ENCODE measurements around the gene TIMM17B. TPM values are rescaled to one million over a fixed set of nuclear protein-coding genes. Genes with fewer than 3 reads are reported as not detected.

TIMM17B gene
- total and polyA plus RNA-seq, 2 donors (not counting 1 experiment from before 2014, with no cell fraction given), result 50.0 to 63.9 TPM

DNA sequence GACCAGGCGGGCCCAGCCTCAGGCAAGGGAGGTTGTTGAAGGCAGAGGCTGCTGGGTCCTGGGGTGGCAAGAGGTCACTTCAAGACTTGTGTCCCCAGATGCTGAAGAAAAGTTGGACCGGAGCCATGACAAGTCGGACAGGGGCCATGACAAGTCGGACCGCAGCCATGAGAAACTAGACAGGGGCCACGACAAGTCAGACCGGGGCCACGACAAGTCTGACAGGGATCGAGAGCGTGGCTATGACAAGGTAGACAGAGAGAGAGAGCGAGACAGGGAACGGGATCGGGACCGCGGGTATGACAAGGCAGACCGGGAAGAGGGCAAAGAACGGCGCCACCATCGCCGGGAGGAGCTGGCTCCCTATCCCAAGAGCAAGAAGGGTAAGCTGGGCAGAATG is 4.6 kb upstream of the TIMM17B start:
- intact Hi-C loops (cut with micrococcal nuclease), result no loop called here
- TF ChIP-seq EZH2 (IDR thresholded peaks at IDR 0.05; ENCODE audit: borderline replicate concordance, insufficient read depth, low read depth, low read length, poor library complexity, severe bottlenecking), result no peak
- TF ChIP-seq, protein P1, sequence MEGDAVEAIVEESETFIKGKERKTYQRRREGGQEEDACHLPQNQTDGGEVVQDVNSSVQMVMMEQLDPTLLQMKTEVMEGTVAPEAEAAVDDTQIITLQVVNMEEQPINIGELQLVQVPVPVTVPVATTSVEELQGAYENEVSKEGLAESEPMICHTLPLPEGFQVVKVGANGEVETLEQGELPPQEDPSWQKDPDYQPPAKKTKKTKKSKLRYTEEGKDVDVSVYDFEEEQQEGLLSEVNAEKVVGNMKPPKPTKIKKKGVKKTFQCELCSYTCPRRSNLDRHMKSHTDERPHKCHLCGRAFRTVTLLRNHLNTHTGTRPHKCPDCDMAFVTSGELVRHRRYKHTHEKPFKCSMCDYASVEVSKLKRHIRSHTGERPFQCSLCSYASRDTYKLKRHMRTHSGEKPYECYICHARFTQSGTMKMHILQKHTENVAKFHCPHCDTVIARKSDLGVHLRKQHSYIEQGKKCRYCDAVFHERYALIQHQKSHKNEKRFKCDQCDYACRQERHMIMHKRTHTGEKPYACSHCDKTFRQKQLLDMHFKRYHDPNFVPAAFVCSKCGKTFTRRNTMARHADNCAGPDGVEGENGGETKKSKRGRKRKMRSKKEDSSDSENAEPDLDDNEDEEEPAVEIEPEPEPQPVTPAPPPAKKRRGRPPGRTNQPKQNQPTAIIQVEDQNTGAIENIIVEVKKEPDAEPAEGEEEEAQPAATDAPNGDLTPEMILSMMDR (IDR thresholded peaks at IDR 0.05), result no peak
- Histone ChIP-seq H3K79me2 (ENCODE audit: control insufficient read depth, insufficient read depth, low read length) (peaks cover 11% of the 10 kb centered on the region), H3K9ac (ENCODE audit: low read length) (no peak overlapping the region), H3K4me2 (replicated peaks; ENCODE audit: low read depth, low read length, poor library complexity, severe bottlenecking) (no peak overlapping the region), H3K4me1 (ENCODE audit: control insufficient read depth in 2 of 2, insufficient read depth in 2 of 2, low read length in 2 of 2) (peaks cover 7 to 14% of the 10 kb centered on the region in 2 donors), H3K36me3 (replicated peaks in 1 of 2; ENCODE audit: control extremely low read depth in 1 of 2, control insufficient read depth in 1 of 2, extremely low read depth in 1 of 2, insufficient read depth in 2 of 2, low read length in 1 of 2) (peaks cover 2 to 24% of the 10 kb centered on the region in 2 experiments), H2AFZ (ENCODE audit: insufficient read depth, low read depth, low read length, poor library complexity, severe bottlenecking) (no peak overlapping the region), H3K4me3 (ENCODE audit: control extremely low read depth in 1 of 5, extremely low read depth in 1 of 5, insufficient read depth in 1 of 5, low read depth in 2 of 5, low read length in 4 of 5) (no peak overlapping the region), H3K27ac (ENCODE audit: low read length in 2 of 2) (no peak overlapping the region), H3K27me3 (replicated peaks in 1 of 4; ENCODE audit: control extremely low read depth in 1 of 4, control insufficient read depth in 3 of 4, insufficient read depth in 4 of 4, low read length in 3 of 4) (no peaks in the 10 kb centered on the region), H4K20me1 (ENCODE audit: control insufficient read depth, insufficient read depth, low read length, poor library complexity, severe bottlenecking) (peaks cover 8% of the 10 kb centered on the region), H3K9me3 (ENCODE audit: control extremely low read depth in 1 of 3, control insufficient read depth in 2 of 3, insufficient read depth in 1 of 3, low read length in 2 of 3) (no peaks in the 10 kb centered on the region)
- Mint-ChIP-seq H3K4me3 (no peak overlapping the region), H3K9me3 (ENCODE audit: insufficient read depth) (no peaks in the 10 kb centered on the region), H3K27me3 (no peaks in the 10 kb centered on the region), H3K4me1 (peaks cover 12% of the 10 kb centered on the region), H3K27ac (peak overlapping the region; percentile 65)
- no peak for ATAC-seq (ENCODE audit: low read depth)
- DNase-seq, result no peak
- WGBS (ENCODE audit: insufficient coverage), result 98% methylated on average over 9 of the region's 20 CpGs
- POLR2A ChIA-PET, result no interaction called here
- CTCF ChIA-PET, result interaction anchor here (1.5 kb wide), 1 partner anchor 44 kb away, joined by 5 read pairs; no protein-coding TSS in a partner anchor

DNA sequence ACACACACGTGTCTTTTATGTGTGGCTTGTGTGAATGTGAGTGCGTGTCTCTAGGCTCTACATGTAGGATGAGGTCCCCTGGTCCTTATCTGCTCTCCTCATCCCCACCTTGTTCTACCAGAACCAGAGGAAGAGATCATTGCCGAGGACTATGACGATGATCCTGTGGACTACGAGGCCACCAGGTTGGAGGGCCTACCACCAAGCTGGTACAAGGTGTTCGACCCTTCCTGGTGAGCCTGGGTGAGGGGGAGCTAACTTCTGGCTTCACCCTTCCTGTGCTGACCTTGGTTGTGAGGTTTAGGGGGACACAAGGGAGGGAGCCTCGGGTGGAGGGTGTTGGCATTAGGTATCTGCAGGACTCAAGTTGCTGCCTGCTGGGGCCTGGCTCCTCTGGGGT is 3.5 kb upstream of the TIMM17B start:
- no peak overlapping the region for H3K4me2 ChIP-seq (replicated peaks; ENCODE audit: low read depth, low read length, poor library complexity, severe bottlenecking)
- H3K4me1 ChIP-seq (ENCODE audit: control insufficient read depth in 2 of 2, insufficient read depth in 2 of 2, low read length in 2 of 2), result peaks cover 12 to 20% of the 10 kb centered on the region in 2 donors
- Mint-ChIP-seq H3K27me3 (no peaks in the 10 kb centered on the region), H3K27ac (no peak overlapping the region), H3K9me3 (ENCODE audit: insufficient read depth) (no peaks in the 10 kb centered on the region), H3K4me1 (peaks cover 17% of the 10 kb centered on the region), H3K4me3 (no peak overlapping the region)
- no peak overlapping the region for H3K27ac ChIP-seq (ENCODE audit: low read length in 2 of 2)
- WGBS (ENCODE audit: insufficient coverage), result no CpG with 5 or more reads among the region's 7 CpGs
- no peak overlapping the region for H3K4me3 ChIP-seq (ENCODE audit: control extremely low read depth in 1 of 5, extremely low read depth in 1 of 5, insufficient read depth in 1 of 5, low read depth in 2 of 5, low read length in 4 of 5)
- ChIA-PET CTCF (interaction anchor here (1.4 kb wide), 1 partner anchor 10 kb away, joined by 3 read pairs; no protein-coding TSS in a partner anchor), POLR2A (no interaction called here)
- intact Hi-C loops (cut with micrococcal nuclease), result no loop called here
- H3K79me2 ChIP-seq (ENCODE audit: control insufficient read depth, insufficient read depth, low read length), result peaks cover 22% of the 10 kb centered on the region
- H4K20me1 ChIP-seq (ENCODE audit: control insufficient read depth, insufficient read depth, low read length, poor library complexity, severe bottlenecking), result peaks cover 8% of the 10 kb centered on the region
- H3K9me3 ChIP-seq (ENCODE audit: control extremely low read depth in 1 of 3, control insufficient read depth in 2 of 3, insufficient read depth in 1 of 3, low read length in 2 of 3), result no peaks in the 10 kb centered on the region
- DNase-seq, result no peak
- no peak overlapping the region for H2AFZ ChIP-seq (ENCODE audit: insufficient read depth, low read depth, low read length, poor library complexity, severe bottlenecking)
- H3K36me3 ChIP-seq (replicated peaks in 1 of 2; ENCODE audit: control extremely low read depth in 1 of 2, control insufficient read depth in 1 of 2, extremely low read depth in 1 of 2, insufficient read depth in 2 of 2, low read length in 1 of 2), result peaks cover 2 to 24% of the 10 kb centered on the region in 2 experiments
- H3K9ac ChIP-seq (ENCODE audit: low read length), result no peak overlapping the region
- no peaks in the 10 kb centered on the region for H3K27me3 ChIP-seq (replicated peaks in 1 of 4; ENCODE audit: control extremely low read depth in 1 of 4, control insufficient read depth in 3 of 4, insufficient read depth in 4 of 4, low read length in 3 of 4)
- TF ChIP-seq, protein P1 (IDR thresholded peaks at IDR 0.05), result no peak
- no peak for TF ChIP-seq EZH2 (IDR thresholded peaks at IDR 0.05; ENCODE audit: borderline replicate concordance, insufficient read depth, low read depth, low read length, poor library complexity, severe bottlenecking)
- no peak for ATAC-seq (ENCODE audit: low read depth)

All from B cell (primary cell).